Activated naive CD8-positive, alpha-beta T cell treated with anti-CD3 and anti-CD28 coated beads, Interleukin-2, amount 50 U/mL, for 16 hours (primary cell): ENCODE data around the gene SNRPA.
"Not testable (repeated sequence)": the region's sequence is repeated elsewhere in the genome, so short reads cannot be mapped to it uniquely, and the experiment has no call there.

Experiments
- DNase-seq: peaks from one replicate; pipeline ENCODE4 v3.0.0-alpha.2; 2020; ENCODE audit warnings: low read depth, low spot score

Gene SNRPA

DNA sequence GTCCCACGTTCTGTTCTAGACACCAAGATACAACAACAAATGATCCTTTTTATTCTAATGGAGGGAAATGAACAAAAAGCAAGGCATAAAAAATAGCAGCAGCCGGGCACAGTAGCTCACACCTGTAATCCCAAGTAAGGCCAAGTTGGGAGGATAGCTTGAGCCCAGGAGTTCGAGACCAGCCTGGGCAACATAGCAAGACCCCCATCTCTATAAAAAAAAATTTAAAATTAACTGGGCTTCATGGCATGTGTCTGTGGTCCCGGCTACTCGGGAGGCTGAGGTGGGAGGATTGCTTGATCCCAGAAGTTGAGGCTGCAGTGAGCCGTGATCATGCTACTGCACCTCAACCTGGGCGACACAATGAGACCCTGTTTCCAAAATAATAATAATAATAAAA is 25.4 kb downstream of the SNRPA start:
- no peak for DNase-seq

DNA sequence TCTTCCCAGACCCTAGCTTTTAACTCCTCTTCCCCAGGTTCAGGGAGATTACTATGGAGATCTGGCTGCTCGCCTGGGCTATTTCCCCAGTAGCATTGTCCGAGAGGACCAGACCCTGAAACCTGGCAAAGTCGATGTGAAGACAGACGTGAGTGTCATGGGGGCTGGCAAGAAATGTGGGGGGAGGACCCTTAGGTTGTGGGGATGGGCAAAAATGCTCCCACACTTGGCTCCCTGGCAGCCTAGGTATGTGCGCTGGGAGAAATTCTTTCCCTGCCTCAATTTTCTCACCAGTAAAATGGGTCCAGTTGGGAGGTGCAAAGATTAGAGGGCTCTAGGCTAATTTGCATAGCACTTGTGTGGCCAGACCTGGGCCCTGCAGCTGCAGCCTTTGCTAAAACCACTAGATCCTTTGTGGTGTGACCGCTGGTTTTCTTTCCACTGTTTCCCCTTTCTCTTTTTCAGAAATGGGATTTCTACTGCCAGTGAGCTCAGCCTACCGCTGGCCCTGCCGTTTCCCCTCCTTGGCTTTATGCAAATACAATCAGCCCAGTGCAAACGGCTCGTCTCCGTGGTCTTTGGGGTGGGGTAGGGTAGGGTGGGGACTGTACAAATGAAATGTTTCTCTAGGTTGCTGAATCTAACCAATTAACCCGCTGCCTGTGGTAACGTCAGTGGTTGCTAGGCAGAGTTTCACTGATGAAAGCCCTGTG is 26.1 kb downstream of the SNRPA start:
- DNase-seq = peak; percentile 75

DNA sequence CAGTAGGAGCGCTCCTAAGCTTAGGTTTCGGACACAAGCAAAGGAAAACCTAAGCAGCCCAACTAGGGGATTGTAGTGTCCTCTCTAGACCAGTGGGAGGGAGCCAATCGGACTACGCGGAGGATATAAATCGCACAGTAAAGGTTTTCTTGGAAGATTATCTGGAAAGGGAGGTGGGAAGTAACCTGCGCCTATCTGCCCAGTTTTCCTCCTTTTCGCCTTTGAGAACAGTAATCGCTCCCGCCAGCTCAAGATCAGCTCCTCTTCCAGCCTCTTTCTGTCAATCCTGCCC is 26.6 kb downstream of the SNRPA start:
- DNase-seq = no peak

DNA sequence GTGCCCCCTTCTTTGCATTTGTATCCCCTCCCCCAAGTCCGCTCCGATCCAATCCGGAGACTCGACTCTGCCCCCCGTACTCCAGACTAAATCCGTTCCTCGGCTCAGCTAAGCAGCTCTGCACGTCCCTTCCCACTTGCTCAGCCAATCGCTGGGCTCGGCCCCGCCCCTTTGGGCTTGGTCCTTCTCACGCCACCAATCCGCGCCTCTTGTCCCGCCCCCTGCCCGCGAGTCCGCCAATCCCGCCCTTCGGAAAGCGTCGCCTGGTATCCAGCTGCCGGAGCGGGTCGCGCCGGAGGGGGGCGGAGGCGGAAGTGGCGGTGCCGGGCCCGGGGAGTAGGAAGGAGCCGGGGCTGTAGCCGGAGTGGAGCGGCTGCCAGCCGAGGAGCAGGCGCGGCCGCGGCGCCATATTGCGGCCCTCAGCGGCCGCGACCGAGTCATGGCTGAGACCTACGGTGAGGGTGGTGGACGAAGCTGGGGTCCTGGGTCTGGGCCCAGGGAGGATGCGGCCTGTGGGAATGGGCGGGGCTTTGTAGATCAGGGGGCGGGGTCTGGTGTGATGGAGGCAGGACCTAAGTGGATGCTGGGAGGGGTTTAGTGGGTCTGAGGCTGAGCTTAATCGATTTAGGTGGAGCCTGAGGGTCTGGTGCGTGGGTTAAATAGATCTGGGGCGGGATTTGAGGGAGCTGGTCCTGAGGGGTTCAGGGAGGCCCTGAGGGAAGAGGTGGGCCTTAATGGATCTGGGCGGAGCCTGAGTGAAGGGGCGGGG is 27.1 kb downstream of the SNRPA start, which contains the start of gene RAB4B:
Gene RAB4B, plus strand, starts transcription at position 311 of the 769 bp plus-strand sequence. Its CDS starts 129 bp downstream, at position 440.
- peak; percentile 100 for DNase-seq

DNA sequence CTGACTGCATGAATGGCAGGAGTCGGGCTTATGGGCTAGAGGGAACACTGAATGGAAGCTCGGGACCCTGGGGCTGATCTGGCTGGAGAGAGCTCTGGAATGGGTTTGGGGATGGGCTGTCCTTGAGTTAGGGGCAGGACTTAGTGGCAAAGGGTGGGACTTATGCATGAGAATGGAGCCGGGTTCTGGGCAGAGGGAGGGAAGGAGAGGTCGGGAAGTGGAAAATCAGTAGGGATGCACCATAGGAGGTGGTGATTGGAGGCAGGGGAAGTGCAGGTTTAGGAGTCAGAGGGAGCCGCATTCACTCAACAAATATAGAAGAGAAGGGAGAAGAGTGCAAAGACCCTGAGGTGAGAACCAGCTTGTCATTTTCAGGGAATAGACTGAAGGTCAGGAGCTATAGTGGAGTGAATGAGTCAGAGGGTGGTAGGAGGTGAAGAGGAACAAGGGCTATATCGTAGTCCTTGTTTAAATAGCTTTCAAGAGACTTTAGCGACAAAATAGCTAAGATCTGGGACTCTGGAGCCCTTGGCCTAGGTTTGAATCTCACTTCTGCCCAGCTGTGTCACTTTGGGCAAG is 27.8 kb downstream of the SNRPA start:
- no peak for DNase-seq

DNA sequence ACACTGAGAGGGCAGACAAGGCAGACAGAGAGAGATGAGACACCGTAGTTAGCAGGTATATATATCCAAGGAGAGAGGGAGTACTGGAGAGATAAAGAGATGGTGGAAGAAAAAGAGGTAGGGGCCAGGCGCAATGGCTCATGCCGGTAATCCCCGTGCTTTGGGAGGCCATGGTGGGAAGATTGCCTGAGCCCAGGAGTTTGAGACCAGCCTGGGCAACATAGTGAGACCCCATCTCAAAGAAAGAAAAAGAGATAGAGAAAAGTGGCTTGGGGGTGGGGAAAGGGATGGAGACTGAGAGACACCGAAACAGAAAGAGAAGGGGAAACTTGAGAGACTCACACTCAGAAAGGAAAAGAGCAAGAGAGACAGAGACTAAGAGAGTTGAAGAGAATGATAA is 29.6 kb downstream of the SNRPA start:
- no peak for DNase-seq

DNA sequence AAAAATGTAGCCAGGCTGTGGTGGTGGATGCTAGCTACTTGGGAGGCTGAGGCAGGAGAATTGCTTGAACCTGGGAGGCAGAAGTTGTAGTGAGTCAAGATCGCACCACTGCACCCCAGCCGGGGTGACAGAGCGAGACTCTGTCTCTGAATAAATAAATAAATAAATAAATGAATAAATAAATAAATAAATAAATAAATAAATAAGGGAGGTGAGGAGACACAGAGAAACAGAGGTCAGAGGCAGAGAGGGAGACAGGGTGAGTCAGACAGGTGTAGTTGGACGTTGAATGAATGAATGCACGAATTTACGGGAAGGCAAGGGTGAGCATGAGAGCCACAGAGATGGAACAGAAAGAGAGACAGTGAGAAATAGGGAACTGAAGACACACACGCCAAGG is 30.1 kb downstream of the SNRPA start:
- DNase-seq = no peak

DNA sequence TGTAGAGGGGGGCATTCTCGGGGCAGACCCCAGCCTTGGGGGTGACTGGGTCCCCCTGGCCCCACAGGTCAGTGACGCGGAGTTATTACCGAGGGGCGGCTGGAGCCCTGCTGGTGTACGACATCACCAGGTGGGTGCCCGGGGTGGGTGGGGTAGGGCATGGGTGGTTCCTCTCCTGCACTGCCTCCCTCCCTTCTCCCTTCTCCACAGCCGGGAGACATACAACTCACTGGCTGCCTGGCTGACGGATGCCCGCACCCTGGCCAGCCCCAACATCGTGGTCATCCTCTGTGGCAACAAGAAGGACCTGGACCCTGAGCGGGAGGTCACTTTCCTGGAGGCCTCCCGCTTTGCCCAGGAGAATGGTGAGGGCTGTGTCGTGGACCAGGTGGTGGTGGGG is 32.7 kb downstream of the SNRPA start:
- no peak for DNase-seq

DNA sequence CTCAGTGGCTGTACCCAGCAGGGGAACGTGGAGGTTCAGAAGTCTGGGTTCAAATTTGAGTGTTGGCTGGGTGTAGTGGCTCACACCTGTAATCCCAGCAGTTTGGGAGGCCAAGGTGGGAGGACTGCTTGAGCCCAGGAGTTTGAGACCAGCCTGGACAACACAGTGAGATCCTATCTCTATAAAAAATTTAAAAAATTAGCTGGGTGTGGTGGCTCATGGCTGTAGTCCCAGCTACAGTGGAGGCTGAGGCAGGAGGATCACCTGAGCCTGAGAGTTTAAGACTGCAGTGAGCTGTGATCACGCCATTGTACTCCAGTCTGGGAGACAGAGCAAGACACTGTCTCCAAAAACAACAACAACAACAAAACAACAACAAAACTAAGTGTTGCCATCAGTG is 33.1 kb downstream of the SNRPA start:
- not testable (repeated sequence) for DNase-seq

DNA sequence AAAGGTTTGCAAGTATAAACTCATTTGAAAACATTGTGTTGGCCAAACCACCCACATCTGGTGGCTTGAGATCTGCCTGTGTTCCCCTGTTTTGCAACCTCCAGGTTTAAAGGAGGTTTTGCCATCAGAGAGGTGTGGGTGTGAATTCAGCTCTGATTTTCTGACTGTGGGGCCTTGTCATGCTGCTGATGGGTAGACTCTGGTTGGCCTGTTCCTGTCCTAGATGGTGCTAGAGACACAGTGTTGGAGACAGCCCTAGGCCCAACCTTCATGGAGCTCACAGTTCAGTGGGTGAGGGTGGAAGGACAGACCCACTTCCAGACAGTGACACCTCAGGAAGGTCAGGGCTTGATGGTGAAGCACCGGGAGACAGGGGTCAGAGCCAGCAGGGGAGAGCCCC is 34.5 kb downstream of the SNRPA start:
- no peak for DNase-seq

DNA sequence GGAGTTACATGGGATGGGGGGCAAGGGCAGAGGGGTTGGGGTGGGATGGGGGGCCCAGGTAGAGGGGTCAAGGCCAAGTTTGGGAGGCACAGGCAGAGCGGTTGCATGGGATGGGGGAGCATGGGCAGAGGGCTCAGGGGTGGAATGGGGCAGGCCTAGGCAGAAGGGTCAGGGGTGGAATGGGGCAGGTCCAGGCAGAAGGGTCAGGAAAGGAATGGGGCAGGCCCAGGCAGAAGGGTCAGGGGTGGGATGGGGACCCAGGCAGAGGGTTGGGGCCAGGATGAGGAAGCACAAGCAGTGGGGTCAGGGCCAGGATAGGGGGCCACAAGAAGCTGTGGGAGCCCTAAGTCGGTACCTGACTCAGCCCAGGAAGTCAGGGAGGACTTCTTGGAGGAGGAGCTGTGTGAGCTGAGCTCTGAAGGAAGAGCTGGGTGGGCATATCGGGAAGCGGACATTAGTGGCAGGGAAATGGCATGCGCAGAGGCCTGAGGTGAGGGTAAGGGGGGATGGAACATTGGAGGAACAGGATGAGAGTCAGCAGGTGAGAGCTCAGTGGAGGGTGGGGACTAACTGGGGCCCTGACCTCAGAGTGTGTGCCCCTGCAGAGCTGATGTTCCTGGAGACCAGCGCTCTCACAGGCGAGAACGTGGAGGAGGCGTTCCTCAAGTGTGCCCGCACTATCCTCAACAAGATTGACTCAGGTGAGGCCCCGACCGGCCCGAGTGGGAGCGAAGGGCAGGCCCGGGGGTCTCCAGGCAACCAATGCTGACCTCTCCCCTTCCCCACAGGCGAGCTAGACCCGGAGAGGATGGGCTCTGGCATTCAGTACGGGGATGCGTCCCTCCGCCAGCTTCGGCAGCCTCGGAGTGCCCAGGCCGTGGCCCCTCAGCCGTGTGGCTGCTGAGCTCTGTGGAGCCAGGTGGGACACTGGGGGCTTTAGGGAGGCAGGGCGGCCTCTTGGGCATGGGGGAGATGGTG is 35.3 kb downstream of the SNRPA start:
- no peak for DNase-seq

DNA sequence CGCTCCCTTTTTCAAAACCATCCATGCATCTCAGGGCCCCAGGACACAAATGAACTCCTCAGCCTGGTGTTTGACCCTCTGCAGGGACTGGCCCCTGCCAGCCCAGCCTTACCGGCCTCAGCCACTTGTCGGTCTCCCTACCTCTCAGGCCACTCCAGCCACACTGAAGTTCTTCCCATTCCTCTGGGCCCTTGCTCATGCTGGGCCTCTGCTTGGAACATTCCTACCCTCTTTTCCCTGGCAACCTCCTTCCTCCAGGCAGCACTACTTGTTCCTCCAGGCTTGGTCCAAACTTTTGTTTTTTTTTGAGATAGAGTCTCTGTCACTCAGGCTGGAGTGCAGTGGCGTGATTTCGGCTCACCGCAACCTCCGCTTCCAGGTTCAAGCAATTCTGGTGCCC is 40.3 kb downstream of the SNRPA start:
- no peak for DNase-seq

DNA sequence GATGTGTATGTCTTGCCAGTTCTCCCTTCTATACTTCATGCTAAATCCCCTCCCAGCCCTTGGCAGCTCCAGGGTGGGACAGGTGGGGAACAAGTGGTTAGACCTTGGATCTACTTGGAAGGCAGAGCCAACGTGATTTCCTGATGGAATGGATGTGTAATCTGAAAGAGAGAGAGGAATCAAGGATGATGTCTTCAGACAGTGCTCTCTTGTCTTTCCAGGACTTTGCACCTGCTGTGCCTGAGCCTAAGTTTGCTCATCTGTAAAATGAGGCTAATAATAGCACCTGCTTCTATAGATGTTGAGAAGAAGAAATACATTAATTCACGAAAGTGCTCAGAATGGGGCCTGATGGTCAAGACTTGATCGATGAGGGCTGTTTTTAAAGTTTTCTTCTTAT is 41.0 kb downstream of the SNRPA start:
- no peak for DNase-seq

DNA sequence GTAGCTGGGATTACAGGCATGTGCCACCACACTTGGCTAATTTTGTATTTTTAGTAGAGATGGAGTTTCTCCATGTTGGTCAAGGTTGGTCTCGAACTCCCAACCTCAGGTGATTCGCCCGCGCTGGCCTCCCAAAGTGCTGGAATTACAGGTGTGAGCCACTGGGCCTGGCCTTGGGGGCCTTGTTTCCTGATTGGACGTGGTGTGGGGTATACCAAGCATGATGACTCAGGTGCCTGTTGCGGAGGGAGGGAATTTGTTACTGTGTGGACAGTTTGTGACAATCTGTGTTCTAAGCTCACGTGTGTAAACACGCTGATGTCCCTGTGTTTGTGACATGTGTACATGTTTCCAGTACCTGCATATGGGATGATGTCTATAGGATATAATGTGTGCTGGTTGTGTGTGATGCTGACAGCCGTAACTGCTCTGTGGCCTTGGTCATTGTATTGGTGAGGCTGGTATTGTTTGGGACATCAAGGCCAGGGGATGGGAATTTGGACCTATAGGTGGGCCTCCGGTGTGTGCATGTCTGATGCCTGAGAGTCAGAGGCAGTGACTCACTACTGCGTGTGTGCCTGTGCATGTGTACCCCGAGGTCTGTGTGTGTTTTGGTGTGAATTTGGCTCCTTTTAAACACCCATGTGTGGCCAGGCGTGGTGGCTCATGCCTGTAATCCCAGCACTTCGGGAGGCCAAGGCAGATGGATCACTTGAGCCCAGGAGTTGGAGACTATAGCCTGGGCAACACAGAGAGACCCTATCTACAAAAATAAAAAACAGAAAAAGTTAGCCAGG is 46.4 kb downstream of the SNRPA start:
- DNase-seq = no peak

DNA sequence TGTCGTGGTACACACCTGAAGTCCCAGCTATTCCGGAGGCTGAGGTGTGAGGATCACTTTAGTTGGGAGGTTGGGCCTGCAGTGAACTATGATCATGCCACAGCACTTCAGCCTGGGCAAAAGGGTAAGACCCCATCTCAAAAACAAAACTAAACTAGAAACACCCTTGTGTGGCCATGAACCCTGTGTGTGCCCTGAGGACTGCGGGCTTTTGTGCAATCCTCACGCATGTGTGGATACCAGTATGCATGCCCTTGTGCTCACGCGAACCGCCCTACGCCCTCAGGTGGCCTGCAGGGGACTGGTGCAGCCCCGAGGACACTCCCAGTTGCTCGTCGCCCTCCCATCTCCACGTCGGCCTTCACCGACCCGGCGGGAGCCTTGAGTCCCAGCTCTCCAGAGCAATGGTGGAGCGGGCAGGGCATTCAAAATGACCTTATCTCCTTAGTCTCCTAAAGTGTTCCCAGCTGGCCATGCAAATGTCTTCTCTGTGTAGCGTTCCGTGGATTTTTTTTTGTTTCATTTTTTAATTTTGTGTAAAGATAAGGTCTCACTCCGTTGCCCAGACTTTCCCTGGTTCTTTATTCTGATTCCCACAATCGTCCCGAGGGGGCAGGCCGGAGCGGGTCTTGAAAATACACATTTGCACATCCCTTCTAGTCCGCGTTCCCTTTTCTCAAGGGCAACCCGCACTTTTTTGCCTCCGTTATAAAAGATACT is 47.1 kb downstream of the SNRPA start:
- no peak for DNase-seq

DNA sequence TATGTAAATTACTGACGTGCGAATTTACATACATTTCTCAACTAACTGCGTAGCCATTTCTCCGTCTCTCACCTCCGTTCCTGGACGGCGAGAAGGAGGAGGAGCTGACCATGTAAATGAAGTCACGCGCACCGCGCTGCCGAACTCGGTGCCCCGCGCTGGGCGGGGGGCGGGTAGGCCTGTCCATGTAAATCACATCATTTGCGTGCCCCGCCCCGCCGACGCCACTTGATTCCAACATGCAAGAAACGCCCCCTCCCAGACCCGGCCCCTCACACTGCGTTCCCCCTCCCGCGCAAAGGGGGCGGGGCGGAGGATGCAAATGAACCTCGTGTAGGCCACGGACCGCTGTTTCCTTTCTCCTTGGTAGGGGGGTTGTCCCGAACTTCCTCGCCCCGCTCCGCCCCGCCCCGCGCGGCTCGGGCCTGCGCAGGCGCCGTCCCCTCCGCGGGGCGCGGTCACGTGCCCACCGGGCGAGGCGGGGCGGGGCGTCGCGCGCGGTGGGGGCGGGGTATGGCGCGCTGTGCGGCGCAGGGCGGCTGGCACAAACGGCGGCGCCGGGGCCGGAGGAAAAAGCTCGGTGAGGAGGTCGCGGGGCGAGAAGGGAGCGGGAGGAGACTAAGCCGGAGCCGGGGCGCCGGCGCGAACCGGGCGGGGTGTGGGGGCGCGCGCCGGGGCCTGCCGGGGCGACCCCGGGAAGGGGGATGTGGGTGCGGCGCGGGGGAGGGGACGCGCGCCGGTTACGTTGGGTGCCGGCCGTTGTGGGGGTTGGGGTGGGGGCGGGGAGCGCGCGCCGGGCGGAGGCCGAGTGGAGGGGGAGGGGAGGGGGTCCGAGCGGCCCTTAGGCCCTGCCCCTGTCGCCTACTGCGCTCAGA is 47.9 kb downstream of the SNRPA start, which contains the start of gene EGLN2:
Gene EGLN2, plus strand, starts transcription at position 509 of the 875 bp plus-strand sequence. CDS start 1,382 bp downstream, outside the sequence.
- peak; percentile 100 for DNase-seq

DNA sequence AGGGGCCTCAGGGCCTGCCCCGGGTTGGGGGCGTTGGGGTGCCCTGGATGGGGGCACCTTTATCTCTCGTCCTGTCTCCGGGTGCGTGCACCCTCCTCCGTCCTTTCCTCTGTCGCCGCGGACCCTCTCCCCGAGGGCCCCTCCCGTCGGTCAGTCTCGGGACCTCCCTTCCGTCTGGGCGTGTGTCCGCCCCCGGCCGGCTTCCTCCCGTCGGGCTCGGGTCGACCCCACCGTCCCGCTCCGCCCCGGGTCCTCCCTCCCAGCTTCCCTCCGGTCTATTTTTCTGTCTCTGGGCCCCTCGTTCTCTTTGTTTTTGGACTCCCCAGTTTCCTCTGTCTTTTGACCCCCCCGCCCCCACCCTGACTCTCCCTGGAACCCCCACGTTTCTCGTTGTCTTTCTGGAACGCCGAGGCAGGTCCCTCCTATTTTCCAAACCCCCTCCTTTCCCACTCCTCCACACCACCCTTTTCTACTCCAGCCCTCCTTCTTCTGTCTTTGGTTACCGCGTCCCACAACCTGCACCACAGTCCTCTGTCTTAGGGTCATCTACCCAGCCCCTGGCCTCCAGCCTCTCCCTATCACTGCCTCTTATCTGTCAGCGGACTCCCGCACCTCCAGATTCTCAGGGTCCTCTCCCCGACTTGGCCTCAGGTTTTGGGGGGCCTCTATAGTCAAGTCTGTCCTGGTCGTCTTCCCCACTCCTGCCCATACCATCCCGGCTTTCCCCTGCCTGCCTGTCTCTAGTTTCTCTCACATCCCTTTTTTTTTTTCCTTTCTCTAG is 48.7 kb downstream of the SNRPA start:
- no peak for DNase-seq

DNA sequence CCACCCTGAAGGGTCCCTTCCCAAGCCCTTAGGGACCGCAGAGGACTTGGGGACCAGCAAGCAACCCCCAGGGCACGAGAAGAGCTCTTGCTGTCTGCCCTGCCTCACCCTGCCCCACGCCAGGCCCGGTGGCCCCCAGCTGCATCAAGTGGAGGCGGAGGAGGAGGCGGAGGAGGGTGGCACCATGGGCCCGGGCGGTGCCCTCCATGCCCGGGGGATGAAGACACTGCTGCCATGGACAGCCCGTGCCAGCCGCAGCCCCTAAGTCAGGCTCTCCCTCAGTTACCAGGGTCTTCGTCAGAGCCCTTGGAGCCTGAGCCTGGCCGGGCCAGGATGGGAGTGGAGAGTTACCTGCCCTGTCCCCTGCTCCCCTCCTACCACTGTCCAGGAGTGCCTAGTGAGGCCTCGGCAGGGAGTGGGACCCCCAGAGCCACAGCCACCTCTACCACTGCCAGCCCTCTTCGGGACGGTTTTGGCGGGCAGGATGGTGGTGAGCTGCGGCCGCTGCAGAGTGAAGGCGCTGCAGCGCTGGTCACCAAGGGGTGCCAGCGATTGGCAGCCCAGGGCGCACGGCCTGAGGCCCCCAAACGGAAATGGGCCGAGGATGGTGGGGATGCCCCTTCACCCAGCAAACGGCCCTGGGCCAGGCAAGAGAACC is 49.5 kb downstream of the SNRPA start:
- no peak for DNase-seq
